Gastroesophageal sphincter (tissue), 3 donors: Measurements from ENCODE around the gene NAGLU.

Source experiments
- CTCF ChIP-seq, 4 experiments: fragments of 200-600 bp in 2 of 4; fragments of 450-650 bp in 2 of 4; sonication (generic) in 1 of 4; IDR thresholded peaks; one replicate each; pipeline ENCODE4 v1.5.1; 2017 to 2019; ENCODE audit warnings: antibody characterized with exemption in 4 of 4, mild to moderate bottlenecking in 2 of 4, moderate library complexity in 2 of 4
- POLR2AphosphoS5 ChIP-seq: sonication (generic); formaldehyde crosslinking; IDR thresholded peaks from one replicate; pipeline ENCODE4 v1.6.1; 2017; ENCODE audit warnings: antibody characterized with exemption

GRCh38 chr17:42543190-42544079 is 7.4 kb downstream of the NAGLU start:
- no peak for TF ChIP-seq CTCF (IDR thresholded peaks at IDR 0.05)
- no peak for TF ChIP-seq POLR2AphosphoS5
